ENCODE measurements around the gene ZSWIM5.
"Not testable (repeated sequence)": the region's sequence is repeated elsewhere in the genome, so short reads cannot be mapped to it uniquely, and the experiment has no call there.

Gene ZSWIM5

DNA sequence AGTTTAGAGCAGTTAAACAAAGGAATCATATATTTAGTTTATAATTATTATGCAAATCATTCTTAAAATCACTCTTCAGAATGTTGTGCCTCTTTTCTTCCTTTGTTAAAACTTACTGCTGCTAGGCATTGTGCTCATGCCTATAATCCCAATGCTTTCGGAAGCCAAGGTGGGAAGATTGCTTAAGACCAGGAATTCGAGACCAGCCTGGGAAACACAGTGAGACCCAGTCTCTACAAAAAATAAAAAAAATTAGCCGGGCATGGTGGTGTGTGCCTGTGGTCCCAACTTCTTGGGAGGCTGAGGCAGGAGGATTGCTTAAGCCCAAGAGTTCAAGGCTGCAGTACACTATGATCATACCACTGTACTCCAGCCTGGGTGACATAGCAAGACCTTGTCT lies 33.6 kb downstream of the ZSWIM5 start:
- TF ChIP-seq ZNF274 (IDR thresholded peaks at IDR 0.05; ENCODE audit: low read depth, low read length) = no peak
- no peak overlapping the region for H3K4me3 ChIP-seq (ENCODE audit: low read length)

DNA sequence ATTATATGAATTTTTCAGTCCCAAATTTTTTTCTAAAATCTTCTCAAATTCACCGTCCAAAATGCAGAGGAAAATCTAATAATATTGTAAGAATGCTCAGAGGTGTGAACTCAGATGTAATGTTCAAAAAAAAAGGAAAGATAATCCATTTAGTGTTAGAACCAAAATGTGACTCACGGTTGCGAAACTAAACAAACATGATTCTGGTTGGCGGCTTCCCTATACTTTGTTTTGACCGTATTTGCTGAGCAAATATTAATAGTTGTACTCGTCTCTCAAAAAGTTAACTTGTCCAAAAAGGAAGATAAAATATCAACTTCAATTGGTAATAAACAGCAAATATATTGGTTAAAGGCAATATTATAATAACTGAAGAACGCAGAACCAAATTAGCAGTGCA lies 34.4 kb downstream of the ZSWIM5 start:
- no peak for TF ChIP-seq ZNF274 (IDR thresholded peaks at IDR 0.05; ENCODE audit: low read depth, low read length)
- no peak overlapping the region for H3K4me3 ChIP-seq (ENCODE audit: low read length)

DNA sequence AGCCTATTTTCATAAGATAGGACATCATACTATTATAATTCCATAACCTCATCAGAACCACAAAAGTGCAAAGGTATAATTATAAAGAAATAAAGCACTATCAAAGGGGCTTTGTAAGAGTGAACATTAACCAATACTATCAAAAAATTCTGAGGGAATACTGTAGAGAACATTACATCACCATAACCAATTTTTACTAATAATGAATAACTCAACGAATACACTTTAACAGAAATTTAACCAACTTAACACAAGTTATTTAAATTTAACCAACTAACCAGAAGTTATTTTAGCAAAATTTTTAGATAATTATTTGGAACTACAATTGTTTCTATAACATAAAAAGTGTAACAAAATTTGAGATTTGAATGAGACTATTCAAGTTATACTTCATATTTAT lies 34.8 kb downstream of the ZSWIM5 start:
- H3K4me3 ChIP-seq (ENCODE audit: low read length) = no peak overlapping the region
- TF ChIP-seq ZNF274 (IDR thresholded peaks at IDR 0.05; ENCODE audit: low read depth, low read length) = no peak

DNA sequence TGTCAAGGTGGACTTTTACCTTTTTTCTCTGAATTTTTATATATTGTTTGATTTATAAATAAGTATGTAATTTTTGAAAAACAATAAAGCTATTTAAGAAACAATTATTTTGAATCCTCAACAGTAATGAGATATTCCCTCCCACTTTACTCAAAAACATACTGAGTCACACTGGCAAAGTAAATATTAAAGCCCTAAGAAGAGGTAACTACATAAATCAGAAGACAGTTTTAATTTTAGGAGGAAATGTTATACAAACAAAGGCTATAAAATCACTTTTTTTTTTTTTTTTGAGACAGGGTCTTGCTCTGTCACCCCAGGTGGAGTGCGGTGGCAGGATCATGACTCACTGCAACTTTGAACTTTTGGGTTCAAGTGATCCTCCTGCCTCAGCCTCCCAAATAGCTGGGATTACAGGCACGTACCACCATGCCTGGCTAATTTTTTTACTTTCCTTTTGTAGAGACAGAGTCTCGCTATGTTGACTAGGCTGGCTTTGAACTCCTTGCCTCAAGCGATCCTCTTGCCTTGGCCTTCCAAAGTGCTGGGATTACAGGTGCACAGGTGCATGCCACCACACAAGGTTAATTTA lies 36.2 kb downstream of the ZSWIM5 start:
- H3K4me3 ChIP-seq (ENCODE audit: low read length) = no peak overlapping the region
- TF ChIP-seq ZNF274 (IDR thresholded peaks at IDR 0.05; ENCODE audit: low read depth, low read length) = no peak

DNA sequence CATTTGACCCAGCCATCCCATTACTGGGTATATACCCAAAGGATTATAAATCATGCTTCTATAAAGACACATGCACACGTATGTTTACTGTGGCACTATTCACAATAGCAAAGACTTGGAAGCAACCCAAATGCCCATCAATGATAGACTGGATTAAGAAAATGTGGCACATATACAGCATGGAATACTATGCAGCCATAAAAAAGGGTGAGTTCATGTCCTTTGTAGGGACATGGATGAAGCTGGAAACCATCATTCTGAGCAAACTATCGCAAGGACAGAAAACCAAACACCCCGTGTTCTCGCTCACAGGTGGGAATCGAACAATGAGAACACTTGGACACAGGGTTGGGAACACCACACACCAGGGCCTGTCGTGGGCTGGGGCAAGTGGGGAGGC lies 38.5 kb downstream of the ZSWIM5 start:
- not testable (repeated sequence) for H3K4me3 ChIP-seq (ENCODE audit: low read length)

DNA sequence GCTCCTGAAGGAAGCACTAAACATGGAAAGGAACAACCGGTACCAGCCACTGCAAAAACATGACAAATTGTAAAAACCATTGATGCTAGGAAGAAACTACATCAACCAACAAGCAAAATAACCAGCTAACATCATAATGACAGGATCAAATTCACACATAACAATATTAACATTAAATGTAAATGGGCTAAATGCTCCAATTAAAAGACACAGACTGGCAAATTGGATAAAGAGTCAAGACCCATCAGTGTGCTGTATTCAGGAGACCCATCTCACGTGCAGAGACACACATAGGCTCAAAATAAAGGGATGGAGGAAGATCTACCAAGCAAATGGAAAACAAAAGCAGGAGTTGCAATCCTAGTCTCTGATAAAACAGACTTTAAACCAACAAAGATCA lies 42.1 kb downstream of the ZSWIM5 start:
- not testable (repeated sequence) for H3K4me3 ChIP-seq (ENCODE audit: low read length)

DNA sequence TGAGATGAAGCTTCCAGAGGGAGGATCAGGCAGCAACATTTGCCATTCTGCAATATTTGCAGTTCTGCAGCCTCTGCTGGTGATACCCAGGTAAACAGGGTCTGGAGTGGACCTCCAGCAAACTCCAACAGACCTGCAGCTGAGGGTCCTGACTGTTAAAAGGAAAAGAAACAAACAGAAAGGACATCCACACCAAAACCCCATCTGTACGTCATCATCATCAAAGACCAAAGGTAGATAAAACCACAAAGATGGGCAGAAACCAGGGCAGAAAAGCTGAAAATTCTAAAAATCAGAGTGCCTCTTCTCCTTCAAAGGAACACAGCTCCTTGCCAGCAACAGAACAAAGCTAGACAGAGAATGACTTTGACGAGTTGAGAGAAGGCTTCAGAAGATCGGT lies 43.3 kb downstream of the ZSWIM5 start:
- H3K4me3 ChIP-seq (ENCODE audit: low read length) = not testable (repeated sequence)

DNA sequence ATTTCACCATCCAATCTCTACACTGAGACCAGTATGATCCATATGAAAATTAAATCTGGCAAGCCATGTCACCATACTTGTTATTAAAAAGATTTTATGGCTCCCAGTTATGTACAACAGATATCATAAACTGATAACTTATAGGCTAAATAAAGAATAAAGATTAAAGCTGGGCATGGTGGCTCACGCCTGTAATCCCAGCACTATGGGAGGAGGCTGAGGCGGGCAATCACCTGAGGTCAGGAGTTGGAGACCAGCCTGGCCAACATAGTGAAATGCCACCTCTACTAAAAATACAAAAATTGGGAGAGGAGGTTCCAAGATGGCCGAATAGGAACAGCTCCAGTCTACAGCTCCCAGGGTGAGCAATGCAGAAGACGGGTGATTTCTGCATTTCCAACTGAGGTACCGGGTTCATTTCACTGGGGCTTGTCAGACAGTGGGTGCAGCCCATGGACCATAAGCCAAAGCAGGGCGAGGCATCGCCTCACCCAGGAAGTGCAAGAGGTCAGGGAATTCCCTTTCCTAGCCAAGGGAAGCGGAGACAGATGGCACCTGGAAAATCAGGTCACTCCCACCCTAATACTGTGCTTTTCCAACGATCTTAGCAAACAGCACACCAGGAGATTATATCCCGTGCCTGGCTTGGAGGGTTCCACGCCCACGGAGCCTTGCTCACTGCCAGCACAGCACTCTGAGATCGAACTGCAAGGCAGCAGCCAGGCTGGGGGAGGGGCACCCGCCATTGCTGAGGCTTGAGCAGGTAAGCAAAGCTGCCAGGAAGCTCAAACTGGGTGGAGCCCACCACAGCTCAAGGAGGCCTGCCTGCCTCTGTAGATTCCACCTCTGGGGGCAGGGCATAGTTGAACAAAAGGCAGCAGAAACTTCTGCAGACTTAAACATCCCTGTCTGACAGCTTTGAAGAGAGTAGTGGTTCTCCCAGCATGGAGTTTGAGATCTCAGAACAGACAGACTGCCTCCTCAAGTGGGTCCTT lies 44.1 kb downstream of the ZSWIM5 start:
- not testable (repeated sequence) for H3K4me3 ChIP-seq (ENCODE audit: low read length)

DNA sequence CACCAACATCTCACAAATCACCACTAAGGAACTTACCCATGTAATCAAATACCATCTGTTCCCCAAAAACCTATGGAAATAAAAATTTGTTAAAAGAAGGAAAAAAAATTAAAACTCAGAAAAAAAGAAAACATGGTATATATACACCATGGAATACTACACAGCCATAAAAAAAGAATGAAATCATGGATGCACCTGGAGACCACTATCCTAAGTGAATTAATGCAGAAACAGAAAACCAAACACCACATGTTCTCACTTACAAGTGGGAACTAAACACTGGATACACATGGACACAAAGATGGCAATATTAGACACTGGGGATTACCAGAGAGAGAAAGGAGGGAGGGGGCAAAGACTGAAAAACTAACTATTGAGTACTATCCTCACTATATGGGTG lies 50.4 kb downstream of the ZSWIM5 start:
- H3K4me3 ChIP-seq (ENCODE audit: low read length) = no peak overlapping the region
- TF ChIP-seq ZNF274 (IDR thresholded peaks at IDR 0.05; ENCODE audit: low read depth, low read length) = no peak

DNA sequence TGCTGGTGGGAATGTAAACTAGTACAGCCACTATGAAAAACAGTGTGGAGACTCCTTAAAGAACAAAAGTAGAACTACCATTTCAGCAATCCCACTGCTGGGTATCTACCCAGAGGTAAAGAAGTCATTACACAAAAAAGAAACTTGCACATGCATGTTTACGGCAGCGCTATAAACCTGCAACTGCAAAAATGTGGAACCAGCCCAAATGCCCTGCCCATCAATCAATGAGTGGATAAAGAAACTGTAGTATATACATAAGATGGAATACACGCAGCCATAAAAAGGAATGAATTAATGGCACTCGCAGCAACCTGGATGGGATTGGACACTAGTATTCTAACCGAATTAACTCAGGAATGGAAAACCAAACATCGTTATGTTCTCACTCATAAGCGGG lies 51.0 kb downstream of the ZSWIM5 start:
- no peak overlapping the region for H3K4me3 ChIP-seq (ENCODE audit: low read length)
- TF ChIP-seq ZNF274 (IDR thresholded peaks at IDR 0.05; ENCODE audit: low read depth, low read length) = no peak

DNA sequence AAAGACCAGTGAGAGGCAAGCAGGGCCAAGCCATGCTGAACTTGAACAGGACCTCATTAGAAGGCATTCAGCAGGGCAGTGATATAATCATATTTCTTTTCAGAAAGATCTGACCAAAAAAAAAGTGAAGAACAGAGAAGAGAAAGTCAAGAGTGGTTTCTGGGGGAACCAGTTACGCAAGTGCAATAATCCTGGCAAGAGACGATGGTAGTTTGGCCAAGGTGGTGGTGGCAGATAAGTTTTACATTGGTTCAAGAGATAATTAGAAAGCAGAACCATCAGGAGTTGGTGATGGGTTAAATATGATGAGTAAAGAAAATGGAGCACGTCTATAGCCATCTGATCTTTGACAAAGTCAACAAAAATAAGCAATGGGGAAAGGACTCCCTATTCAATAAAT lies 54.3 kb downstream of the ZSWIM5 start:
- TF ChIP-seq ZNF274 (IDR thresholded peaks at IDR 0.05; ENCODE audit: low read depth, low read length) = no peak
- H3K4me3 ChIP-seq (ENCODE audit: low read length) = no peak overlapping the region

DNA sequence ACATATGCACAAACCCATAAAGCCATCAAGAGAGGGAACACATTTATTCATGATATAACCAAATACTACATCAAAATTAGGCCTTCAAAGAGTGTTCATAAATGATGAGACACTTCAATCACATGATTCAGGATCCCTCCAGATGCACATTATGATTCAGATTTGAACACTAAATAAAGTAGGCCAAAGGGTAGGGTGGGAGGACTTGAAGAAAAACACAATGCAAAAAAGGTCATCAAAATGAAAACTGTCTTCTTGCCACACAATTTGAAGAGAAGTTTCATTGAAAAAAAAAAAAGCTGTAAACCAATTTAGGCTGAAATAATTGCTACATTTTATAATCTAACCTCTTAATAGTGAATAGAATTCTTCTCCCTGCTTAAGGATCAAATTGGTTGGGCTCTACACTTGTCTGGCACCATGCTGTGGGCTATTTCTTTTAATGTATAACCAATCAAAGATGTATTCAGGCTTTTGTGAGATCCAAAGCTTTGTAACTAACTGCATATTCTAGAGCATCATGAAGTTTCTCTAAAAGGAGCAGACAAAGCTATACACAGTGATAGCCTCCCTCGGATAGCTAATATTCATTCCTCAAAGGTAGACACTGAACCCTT lies 58.1 kb downstream of the ZSWIM5 start:
- H3K4me3 ChIP-seq (ENCODE audit: low read length) = no peak overlapping the region
- no peak for TF ChIP-seq ZNF274 (IDR thresholded peaks at IDR 0.05; ENCODE audit: low read depth, low read length)

DNA sequence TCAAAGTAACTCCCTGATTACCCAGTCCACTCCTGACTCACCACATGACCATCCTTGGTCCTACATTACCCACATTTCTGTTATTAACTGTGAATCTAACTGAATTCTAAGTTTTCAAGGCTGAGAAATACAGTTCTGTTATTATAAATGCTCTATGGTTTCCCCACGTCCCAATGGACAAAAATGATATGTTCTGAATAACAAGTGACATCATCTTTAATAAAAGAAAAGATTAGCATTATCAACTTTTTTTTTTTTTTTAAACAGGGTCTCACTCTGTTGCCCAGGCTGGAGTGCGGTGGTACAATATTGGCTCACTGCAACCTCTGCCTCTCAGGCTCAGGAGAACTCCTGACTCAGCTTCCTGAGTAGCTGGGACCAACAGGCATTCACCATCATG lies 59.6 kb downstream of the ZSWIM5 start:
- no peak overlapping the region for H3K4me3 ChIP-seq (ENCODE audit: low read length)
- TF ChIP-seq ZNF274 (IDR thresholded peaks at IDR 0.05; ENCODE audit: low read depth, low read length) = no peak

DNA sequence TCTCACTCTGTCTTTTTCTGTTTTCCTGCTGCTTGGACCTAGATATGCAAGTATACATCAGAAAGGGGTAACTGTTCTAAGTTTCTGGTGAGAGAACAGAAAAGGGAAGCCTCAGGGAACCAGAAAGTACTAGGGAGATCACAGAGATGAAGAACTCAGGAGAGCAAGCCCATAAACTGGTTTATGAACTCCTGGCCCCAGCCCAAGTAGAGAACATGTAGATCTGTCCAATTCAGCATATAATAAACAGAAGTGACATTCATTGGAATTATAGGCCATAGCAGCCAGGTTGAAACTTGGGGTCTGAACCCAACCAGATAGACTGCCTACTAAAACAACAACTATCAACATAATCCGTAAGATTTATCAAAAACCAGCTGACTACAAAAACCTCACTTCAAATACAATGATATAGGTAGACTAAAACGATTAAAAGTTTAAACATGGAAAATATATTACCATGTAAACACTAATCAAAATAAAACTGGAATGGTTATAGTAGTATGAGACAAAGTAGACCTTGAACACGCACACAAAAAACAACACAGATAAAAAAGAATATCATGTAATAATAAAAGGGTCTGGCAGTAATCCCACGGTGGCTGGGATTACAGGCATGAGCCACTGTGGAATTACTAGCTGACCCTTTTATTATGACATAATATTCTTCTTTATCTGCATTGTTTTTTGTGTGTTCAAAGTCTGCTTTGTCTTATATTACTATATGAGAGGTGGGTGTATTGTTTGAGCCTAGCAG lies 65.0 kb downstream of the ZSWIM5 start:
- H3K4me3 ChIP-seq (ENCODE audit: low read length) = no peak overlapping the region

DNA sequence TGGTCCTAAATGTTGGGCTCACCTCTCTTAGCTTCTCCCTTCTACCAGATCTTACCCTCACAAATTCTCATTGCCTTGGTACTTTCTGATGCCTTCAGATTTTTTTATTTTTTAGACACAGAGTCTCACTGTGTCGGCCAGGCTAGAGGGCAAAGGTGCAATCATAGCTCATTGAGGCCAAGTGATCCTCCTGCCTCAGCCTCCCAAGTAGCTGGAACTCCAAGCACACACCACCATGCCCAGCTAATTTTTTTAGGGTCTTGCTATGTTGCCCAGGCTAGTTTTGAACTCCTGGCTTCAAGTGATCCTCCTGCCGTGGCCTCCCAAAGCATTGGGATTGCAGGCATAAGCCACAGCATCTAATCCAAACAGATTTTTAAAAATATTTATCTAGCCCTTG lies 69.4 kb downstream of the ZSWIM5 start:
- H3K4me3 ChIP-seq (ENCODE audit: low read length) = no peak overlapping the region
- TF ChIP-seq ZNF274 (IDR thresholded peaks at IDR 0.05; ENCODE audit: low read depth, low read length) = no peak

More for the DNA sequence above, 65.0 kb downstream of the ZSWIM5 start:
- TF ChIP-seq ZNF274 (IDR thresholded peaks at IDR 0.05; ENCODE audit: low read depth, low read length) = no peak

All from GM08714 (cell line).